Subcutaneous abdominal adipose tissue (tissue), 5 donors: ENCODE measurements around the gene ARPC5L.
"Not testable (repeated sequence)": the region's sequence is repeated elsewhere in the genome, so short reads cannot be mapped to it uniquely, and the experiment has no call there.

Experiments used
- H3K27ac ChIP-seq: one replicate; pipeline ENCODE4 v1.7.0; 2013; ENCODE audit warnings: low read depth, mild to moderate bottlenecking, inconsistent platforms, low read length, moderate library complexity
- H3K27me3 ChIP-seq, 5 donors: one replicate each; pipeline ENCODE4 v1.7.0; 2013; ENCODE audit warnings: low read length in 5 of 5, inconsistent platforms in 1 of 5; ENCODE audit not compliant: control insufficient read depth in 5 of 5, insufficient read depth in 4 of 5
- H3K36me3 ChIP-seq, 5 donors: one replicate each; pipeline ENCODE4 v1.7.0; 2013; ENCODE audit warnings: low read length in 5 of 5; ENCODE audit not compliant: control insufficient read depth in 5 of 5, insufficient read depth in 5 of 5
- H3K4me1 ChIP-seq, 5 donors: one replicate each; pipeline ENCODE4 v1.7.0; 2013; ENCODE audit warnings: low read length in 5 of 5, mild to moderate bottlenecking in 3 of 5, moderate library complexity in 1 of 5; ENCODE audit not compliant: control insufficient read depth in 5 of 5, insufficient read depth in 5 of 5
- H3K4me3 ChIP-seq, 5 donors: one replicate each; pipeline ENCODE4 v1.7.0; 2013; ENCODE audit warnings: low read length in 5 of 5, low read depth in 1 of 5
- H3K9ac ChIP-seq, 5 donors: one replicate each; pipeline ENCODE4 v1.7.0; 2013; ENCODE audit warnings: low read length in 5 of 5, mild to moderate bottlenecking in 4 of 5, moderate library complexity in 3 of 5
- H3K9me3 ChIP-seq, 5 donors: one replicate each; pipeline ENCODE4 v1.7.0; 2013; ENCODE audit warnings: low read length in 5 of 5; ENCODE audit not compliant: control insufficient read depth in 5 of 5
- donor health status: healthy.
- donor health status: healthy.
- donor health status: healthy.
- donor health status: healthy.
- donor health status: healthy.

Gene ARPC5L

GRCh38 chr9:124840300-124840833, 21.6 kb upstream of the ARPC5L start:
- no peaks in the 10 kb centered on the region for H3K9me3 ChIP-seq
- H3K27me3 ChIP-seq = no peaks in the 10 kb centered on the region
- H3K9ac ChIP-seq = no peak overlapping the region
- H3K36me3 ChIP-seq = no peaks in the 10 kb centered on the region
- H3K4me1 ChIP-seq = peaks cover under 1 to 11% (median 2%) of the 10 kb centered on the region in 5 donors
- H3K27ac ChIP-seq = no peak overlapping the region
- H3K4me3 ChIP-seq = no peak overlapping the region

- Histone ChIP-seq H3K36me3 (no peaks in the 10 kb centered on the region), H3K4me3 (no peak overlapping the region), H3K27me3 (no peaks in the 10 kb centered on the region), H3K4me1 (peaks cover 0 to 5% (median 0%) of the 10 kb centered on the region in 5 donors), H3K9ac (no peak overlapping the region), H3K9me3 (no peaks in the 10 kb centered on the region), H3K27ac (no peak overlapping the region)
Measured at GRCh38 chr9:124841075-124841821, 20.7 kb upstream of the ARPC5L start.

- H3K36me3 ChIP-seq = no peaks in the 10 kb centered on the region
- H3K27me3 ChIP-seq = peaks cover 0 to under 1% (median 0%) of the 10 kb centered on the region in 5 donors
- no peak overlapping the region for H3K27ac ChIP-seq
- H3K9me3 ChIP-seq = no peaks in the 10 kb centered on the region
- no peak overlapping the region for H3K9ac ChIP-seq
- H3K4me1 ChIP-seq = peaks cover 0 to 5% (median 0%) of the 10 kb centered on the region in 5 donors
- no peak overlapping the region for H3K4me3 ChIP-seq
Measured at GRCh38 chr9:124843456-124844034, 18.4 kb upstream of the ARPC5L start.

- Histone ChIP-seq H3K36me3 (no peaks in the 10 kb centered on the region), H3K4me1 (peaks cover 0 to 5% (median 0%) of the 10 kb centered on the region in 5 donors), H3K27ac (no peak overlapping the region), H3K9ac (no peak overlapping the region), H3K27me3 (peaks cover 0 to 4% (median 0%) of the 10 kb centered on the region in 5 donors), H3K9me3 (no peaks in the 10 kb centered on the region), H3K4me3 (no peak overlapping the region)
Measured at GRCh38 chr9:124844291-124844690, 17.6 kb upstream of the ARPC5L start.

GRCh38 chr9:124846467-124846866, 15.5 kb upstream of the ARPC5L start:
- peaks cover 0 to 14% (median 7%) of the 10 kb centered on the region in 5 donors for H3K4me1 ChIP-seq
- not testable (repeated sequence) for H3K4me3 ChIP-seq, H3K9me3 ChIP-seq, H3K27me3 ChIP-seq, H3K27ac ChIP-seq, H3K36me3 ChIP-seq, H3K9ac ChIP-seq

- Histone ChIP-seq H3K9me3 (no peaks in the 10 kb centered on the region), H3K27me3 (peaks cover 0 to 4% (median 0%) of the 10 kb centered on the region in 5 donors), H3K4me1 (peaks cover 0 to 16% (median 7%) of the 10 kb centered on the region in 5 donors), H3K36me3 (no peaks in the 10 kb centered on the region), H3K27ac (no peak overlapping the region), H3K9ac (no peak overlapping the region), H3K4me3 (no peak overlapping the region)
Measured at GRCh38 chr9:124846969-124847368, 15.0 kb upstream of the ARPC5L start.

GRCh38 chr9:124849801-124850200, 12.1 kb upstream of the ARPC5L start:
- Histone ChIP-seq H3K9ac (no peak overlapping the region), H3K4me1 (peaks cover 5 to 32% (median 22%) of the 10 kb centered on the region in 5 donors), H3K9me3 (no peaks in the 10 kb centered on the region), H3K4me3 (no peak overlapping the region), H3K36me3 (no peaks in the 10 kb centered on the region), H3K27ac (no peak overlapping the region), H3K27me3 (peaks cover 0 to 4% (median 0%) of the 10 kb centered on the region in 5 donors)

GRCh38 chr9:124852121-124852828, 9.7 kb upstream of the ARPC5L start:
- H3K4me1 ChIP-seq = peaks cover 5 to 32% (median 22%) of the 10 kb centered on the region in 5 donors
- H3K36me3 ChIP-seq = peaks cover 0 to 15% (median 7%) of the 10 kb centered on the region in 5 donors
- peak overlapping the region in 4 of 5 donors; percentile 1 to 70 (median 39) for H3K9ac ChIP-seq
- no peak overlapping the region for H3K27ac ChIP-seq
- H3K27me3 ChIP-seq = peaks cover 0 to 4% (median 0%) of the 10 kb centered on the region in 5 donors
- no peaks in the 10 kb centered on the region for H3K9me3 ChIP-seq
- peak overlapping the region; percentile 48 to 63 (median 52) for H3K4me3 ChIP-seq

- H3K4me3 ChIP-seq = peak within 1 kb of the TSS; percentile 48 to 63 (median 52)
- peak within 1 kb of the TSS in 4 of 5 donors; percentile 36 to 70 (median 55) for H3K9ac ChIP-seq
- peaks cover 0 to 22% (median 14%) of the 10 kb centered on the region in 5 donors for H3K36me3 ChIP-seq
- peaks cover 0 to 4% (median 0%) of the 10 kb centered on the region in 5 donors for H3K27me3 ChIP-seq
- no peaks in the 10 kb centered on the region for H3K9me3 ChIP-seq
- peaks cover 5 to 32% (median 22%) of the 10 kb centered on the region in 5 donors for H3K4me1 ChIP-seq
- no peak within 1 kb of the TSS for H3K27ac ChIP-seq
Measured at GRCh38 chr9:124852829-124853531, 8.9 kb upstream of the ARPC5L start, which contains the start of gene WDR38. TSS of gene WDR38 (plus strand) at chr9:124853460. CDS start at chr9:124853532, 72 bp downstream.
